A549 (cell line): ENCODE data around the gene KCNA10. TPM values are rescaled to one million over a fixed set of nuclear protein-coding genes. Genes with fewer than 3 reads are reported as not detected.

ENCODE experiments used
- ATAC-seq, 2 experiments: fragments of 200-7000 bp in 1 of 2; fragments of >200 bp in 1 of 2; cut with Nextera tagmentation in 1 of 2; cut with Tn5 transposase in 1 of 2; 3 replicates each; pipeline versions ENCODE4 v1.8.0 to v1.9.1; 2018 to 2020; ENCODE audit warnings: mild to moderate bottlenecking in 1 of 2, moderate library complexity in 1 of 2
- CTCF ChIA-PET: fragments of 300-600 bp; sonication (Branson Sonifier 250); formaldehyde crosslinking; extraction: SDS; loops from one replicate; lab custom pipeline; 2021; ENCODE audit warnings: antibody characterized with exemption, inconsistent platforms; lab: Yijun Ruan, JAX
- POLR2A ChIA-PET: fragments of 350-600 bp; formaldehyde crosslinking; extraction: SDS; loops from one replicate; lab custom pipeline; 2021; ENCODE audit warnings: antibody characterized with exemption, inconsistent platforms; lab: Yijun Ruan, JAX
- DNase-seq, 2 experiments: peaks; one replicate each; pipeline versions ENCODE4 v3.0.0 to v3.0.0-alpha.2; 2011 to 2016; ENCODE audit warnings: low read depth in 1 of 2, low spot score in 1 of 2
- FAIRE-seq: peaks from 2 replicates; lab custom pipeline; 2011; peaks lifted over from hg19 to GRCh38; lab: Jason Lieb, UNC
- H3K27ac ChIP-seq, 2 experiments: fragments of >200 bp; sonication (Bioruptor Twin); formaldehyde crosslinking; 3 replicates each; pipeline ENCODE4 v1.5.1; 2016 to 2017
- H3K4me1 ChIP-seq: fragments of >200 bp; sonication (Bioruptor Twin); formaldehyde crosslinking; 3 replicates; pipeline ENCODE4 v1.6.1; 2016
- H3K4me2 ChIP-seq: fragments of >200 bp; sonication (Bioruptor Twin); formaldehyde crosslinking; 3 replicates; pipeline ENCODE4 v1.6.1; 2016
- H3K4me3 ChIP-seq: fragments of >200 bp; sonication (Bioruptor Twin); formaldehyde crosslinking; 3 replicates; pipeline ENCODE4 v1.5.1; 2016
- H3K9me3 ChIP-seq: fragments of >200 bp; sonication (Bioruptor Twin); formaldehyde crosslinking; 3 replicates; pipeline ENCODE4 v1.6.1; 2016
- EHF ChIP-seq: fragments of 250-450 bp; sonication (Bioruptor Pico); IDR thresholded peaks from 2 replicates; pipeline ENCODE4 v1.5.0; 2020; ENCODE audit warnings: mild to moderate bottlenecking
- EP300 ChIP-seq, 2 experiments: fragments of >200 bp; sonication (Bioruptor Twin); formaldehyde crosslinking; IDR thresholded peaks; 2 replicates in 1 of 2; 3 replicates in 1 of 2; pipeline ENCODE4 v1.6.1; 2016 to 2017
- ESRRA ChIP-seq: fragments of 150-350 bp; IDR thresholded peaks from 2 replicates; pipeline ENCODE4 v1.6.1; 2014; ENCODE audit warnings: mild to moderate bottlenecking, low read length, borderline replicate concordance
- FOXS1 ChIP-seq: fragments of 250-450 bp; sonication (Bioruptor Pico); IDR thresholded peaks from 2 replicates; pipeline ENCODE4 v1.5.0; 2020; ENCODE audit warnings: mild to moderate bottlenecking, moderate library complexity
- HOXA7 ChIP-seq: fragments of 250-450 bp; sonication (Bioruptor Pico); IDR thresholded peaks from 2 replicates; pipeline ENCODE4 v1.5.0; 2020; ENCODE audit warnings: mild to moderate bottlenecking, moderate library complexity
- JUNB ChIP-seq: fragments of >200 bp; sonication (Bioruptor Twin); formaldehyde crosslinking; IDR thresholded peaks from 2 replicates; pipeline ENCODE4 v1.6.1; 2016
- KDM5A ChIP-seq: fragments of 200-600 bp; sonication (generic); IDR thresholded peaks from 2 replicates; pipeline ENCODE4 v1.6.1; 2016; ENCODE audit warnings: antibody characterized with exemption, mild to moderate bottlenecking
- MAFK ChIP-seq: fragments of 450-650 bp; IDR thresholded peaks from 2 replicates; pipeline ENCODE4 v1.6.1; 2014; ENCODE audit not compliant: partially characterized antibody
- MYC ChIP-seq: IDR thresholded peaks from 2 replicates; pipeline ENCODE4 v1.6.1; 2012; ENCODE audit warnings: mild to moderate bottlenecking, inconsistent platforms, low read length, improper control_type of control experiment, borderline replicate concordance
- PHF8 ChIP-seq: fragments of 200-600 bp; sonication (generic); IDR thresholded peaks from 2 replicates; pipeline ENCODE4 v1.6.1; 2016; ENCODE audit warnings: low read depth, mild to moderate bottlenecking, antibody characterized with exemption, moderate library complexity, borderline replicate concordance
- POLR2A ChIP-seq: IDR thresholded peaks from 2 replicates; pipeline ENCODE4 v1.6.1; 2012; ENCODE audit warnings: mild to moderate bottlenecking, low read length
- RNF2 ChIP-seq: fragments of 200-600 bp; sonication (generic); IDR thresholded peaks from 2 replicates; pipeline ENCODE4 v1.6.1; 2016; ENCODE audit warnings: low read depth, mild to moderate bottlenecking, antibody characterized with exemption, moderate library complexity, borderline replicate concordance
- SMC3 ChIP-seq: fragments of >200 bp; sonication (Bioruptor Twin); formaldehyde crosslinking; IDR thresholded peaks from 3 replicates; pipeline ENCODE4 v1.6.1; 2018; ENCODE audit warnings: inconsistent platforms
- SREBF2 ChIP-seq: fragments of 450-650 bp; IDR thresholded peaks from 2 replicates; pipeline ENCODE4 v1.6.1; 2014; ENCODE audit warnings: mild to moderate bottlenecking, moderate library complexity
- TFCP2L1 ChIP-seq: fragments of 250-450 bp; sonication (Bioruptor Pico); IDR thresholded peaks from 2 replicates; pipeline ENCODE4 v1.5.0; 2021; ENCODE audit warnings: mild to moderate bottlenecking
- ZNF302 ChIP-seq: fragments of 250-450 bp; sonication (Bioruptor Pico); IDR thresholded peaks from 2 replicates; pipeline ENCODE4 v1.9.0; 2021; ENCODE audit warnings: inconsistent platforms, mild to moderate bottlenecking, moderate library complexity
- WGBS: methylation state at CpG from one replicate; pipeline ENCODE4 v1.1.6; 2017; ENCODE audit errors: missing lambda C conversion rate; 5-methylcytosine and 5-hydroxymethylcytosine counted together
- polyA plus RNA-seq, 4 experiments: library from polyadenylated mRNA; depleted of rRNA in 3 of 4; stranded (reverse); fragments of >200 nt; fragmentation: RNase III in 1 of 4; extraction: RNeasy Plus Mini Kit Qiagen cat#74134 plus additional on column Dnase treatment in 1 of 4; gene quantifications; 2 replicates in 3 of 4; 3 replicates in 1 of 4; pipeline ENCODE4 v1.2.3, GENCODE V29; 2011 to 2017
- TF ChIP-seq, protein P1 (sequence below): fragments of >200 bp; sonication (Bioruptor Twin); formaldehyde crosslinking; IDR thresholded peaks from 3 replicates; pipeline ENCODE4 v1.6.1; 2016
- TF ChIP-seq, protein P2 (sequence below): fragments of 250-450 bp; sonication (Bioruptor Pico); IDR thresholded peaks from 2 replicates; pipeline ENCODE4 v1.5.0; 2021; ENCODE audit warnings: mild to moderate bottlenecking, moderate library complexity, borderline replicate concordance
- TF ChIP-seq, protein P3 (sequence below): IDR thresholded peaks from 2 replicates; pipeline ENCODE4 v1.6.1; 2012
- TF ChIP-seq, protein P4 (sequence below): fragments of >200 bp; sonication (Bioruptor Twin); formaldehyde crosslinking; IDR thresholded peaks from 3 replicates; pipeline ENCODE4 v1.5.1; 2016
- TF ChIP-seq, protein P5 (sequence below): IDR thresholded peaks from 2 replicates; pipeline ENCODE4 v1.6.1; 2012

The KCNA10 gene
- polyA plus RNA-seq, 2 of the 4 experiments (the other 2 are of a cell fraction), result not detected

DNA sequence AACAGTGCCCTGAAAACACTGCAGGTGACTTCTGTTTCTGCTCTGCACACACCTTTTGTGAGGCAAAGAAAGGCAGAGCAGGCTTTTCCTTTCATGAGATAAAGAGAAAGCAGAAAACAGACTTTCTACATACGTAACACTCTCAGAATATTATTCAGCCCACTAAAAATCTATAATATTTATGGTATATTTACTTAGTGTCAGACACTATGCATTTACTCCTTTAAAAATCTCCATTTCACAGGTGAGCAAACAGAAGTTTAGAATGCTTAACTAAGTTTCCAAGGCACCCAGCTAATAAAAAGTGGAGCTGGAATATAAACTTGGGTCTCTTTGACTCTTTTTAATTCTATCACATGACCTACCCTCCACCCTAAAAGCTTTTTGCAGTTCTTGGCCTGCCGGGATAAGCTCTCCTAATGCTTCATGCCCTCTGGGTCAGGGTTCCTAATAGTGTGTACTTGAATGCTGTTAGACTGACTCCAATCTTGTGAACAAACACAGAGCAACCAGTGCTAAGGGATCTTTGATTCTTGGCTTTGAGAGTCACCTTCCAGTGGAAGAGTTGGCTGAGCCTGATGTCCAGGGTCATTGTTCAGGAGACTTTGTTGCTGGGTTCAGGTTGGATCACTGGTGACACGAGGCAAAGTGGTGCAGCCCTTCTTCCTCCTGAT, 40.9 kb downstream of the KCNA10 start:
- Histone ChIP-seq H3K4me2 (peak overlapping the region; percentile 62), H3K27ac (peak overlapping the region; percentile 66 to 82), H3K9me3 (no peaks in the 10 kb centered on the region), H3K4me3 (no peak overlapping the region), H3K4me1 (peaks cover 32% of the 10 kb centered on the region)
- POLR2A ChIA-PET, result interaction anchor here (1.5 kb wide), 1 partner anchor 18 kb away, joined by 4 read pairs; no protein-coding TSS in a partner anchor
- no peak for FAIRE-seq
- no peak for TF ChIP-seq SMC3
- TF ChIP-seq EHF (CRISPR knock-in tag), result no peak
- no peak for TF ChIP-seq JUNB
- TF ChIP-seq ZNF302, result no peak
- TF ChIP-seq ESRRA, result no peak
- TF ChIP-seq, protein P1, sequence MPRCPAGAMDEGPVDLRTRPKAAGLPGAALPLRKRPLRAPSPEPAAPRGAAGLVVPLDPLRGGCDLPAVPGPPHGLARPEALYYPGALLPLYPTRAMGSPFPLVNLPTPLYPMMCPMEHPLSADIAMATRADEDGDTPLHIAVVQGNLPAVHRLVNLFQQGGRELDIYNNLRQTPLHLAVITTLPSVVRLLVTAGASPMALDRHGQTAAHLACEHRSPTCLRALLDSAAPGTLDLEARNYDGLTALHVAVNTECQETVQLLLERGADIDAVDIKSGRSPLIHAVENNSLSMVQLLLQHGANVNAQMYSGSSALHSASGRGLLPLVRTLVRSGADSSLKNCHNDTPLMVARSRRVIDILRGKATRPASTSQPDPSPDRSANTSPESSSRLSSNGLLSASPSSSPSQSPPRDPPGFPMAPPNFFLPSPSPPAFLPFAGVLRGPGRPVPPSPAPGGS, result no peak
- TF ChIP-seq, protein P2, sequence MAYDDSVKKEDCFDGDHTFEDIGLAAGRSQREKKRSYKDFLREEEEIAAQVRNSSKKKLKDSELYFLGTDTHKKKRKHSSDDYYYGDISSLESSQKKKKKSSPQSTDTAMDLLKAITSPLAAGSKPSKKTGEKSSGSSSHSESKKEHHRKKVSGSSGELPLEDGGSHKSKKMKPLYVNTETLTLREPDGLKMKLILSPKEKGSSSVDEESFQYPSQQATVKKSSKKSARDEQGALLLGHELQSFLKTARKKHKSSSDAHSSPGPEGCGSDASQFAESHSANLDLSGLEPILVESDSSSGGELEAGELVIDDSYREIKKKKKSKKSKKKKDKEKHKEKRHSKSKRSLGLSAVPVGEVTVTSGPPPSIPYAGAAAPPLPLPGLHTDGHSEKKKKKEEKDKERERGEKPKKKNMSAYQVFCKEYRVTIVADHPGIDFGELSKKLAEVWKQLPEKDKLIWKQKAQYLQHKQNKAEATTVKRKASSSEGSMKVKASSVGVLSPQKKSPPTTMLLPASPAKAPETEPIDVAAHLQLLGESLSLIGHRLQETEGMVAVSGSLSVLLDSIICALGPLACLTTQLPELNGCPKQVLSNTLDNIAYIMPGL (CRISPR knock-in tag), result no peak
- TF ChIP-seq RNF2, result no peak
- TF ChIP-seq PHF8, result no peak
- no peak for TF ChIP-seq TFCP2L1 (CRISPR knock-in tag)
- no peak for DNase-seq
- ATAC-seq, result no peak
- 88% methylated on average over 3 of the region's 3 CpGs for WGBS
- CTCF ChIA-PET, result interaction anchor here (0.9 to 6.2 kb wide), 8 partner anchors 13 to 274 kb away, joined by 3 to 34 read pairs (median 6); no protein-coding TSS in a partner anchor

DNA sequence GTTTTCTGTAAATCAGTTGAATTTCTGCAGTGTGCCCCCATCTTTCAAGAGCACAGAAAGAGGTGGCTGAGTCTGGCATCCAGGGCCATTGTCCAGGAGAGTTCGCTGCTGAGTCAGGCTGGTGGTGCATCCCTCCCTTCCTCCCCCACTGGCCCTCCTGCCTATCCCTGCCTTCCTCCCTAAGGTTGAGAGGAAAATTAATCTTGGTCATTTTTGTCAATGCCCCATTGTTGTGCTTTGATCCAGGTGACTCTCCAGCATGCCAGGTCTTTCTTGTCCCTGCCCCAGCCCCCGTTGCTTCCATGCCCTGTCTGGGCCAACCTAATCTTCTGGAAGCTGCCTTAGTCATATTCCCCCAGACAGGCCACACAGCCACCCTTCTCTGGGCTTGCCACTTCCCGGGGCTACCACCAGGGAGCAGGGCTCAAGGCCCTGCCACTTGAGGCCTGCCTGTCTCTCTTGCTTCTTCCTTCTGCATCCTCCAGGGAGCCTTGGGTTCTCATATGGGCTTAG, 41.5 kb downstream of the KCNA10 start:
- peak; percentile 82 for ATAC-seq
- 6% methylated on average over 3 of the region's 3 CpGs for WGBS
- no peak for TF ChIP-seq KDM5A
- TF ChIP-seq PHF8, result no peak
- TF ChIP-seq EP300 (IDR thresholded peaks at IDR 0.05), result no peak
- no peak for TF ChIP-seq FOXS1 (CRISPR knock-in tag)
- TF ChIP-seq POLR2A, result no peak
- TF ChIP-seq, protein P3, sequence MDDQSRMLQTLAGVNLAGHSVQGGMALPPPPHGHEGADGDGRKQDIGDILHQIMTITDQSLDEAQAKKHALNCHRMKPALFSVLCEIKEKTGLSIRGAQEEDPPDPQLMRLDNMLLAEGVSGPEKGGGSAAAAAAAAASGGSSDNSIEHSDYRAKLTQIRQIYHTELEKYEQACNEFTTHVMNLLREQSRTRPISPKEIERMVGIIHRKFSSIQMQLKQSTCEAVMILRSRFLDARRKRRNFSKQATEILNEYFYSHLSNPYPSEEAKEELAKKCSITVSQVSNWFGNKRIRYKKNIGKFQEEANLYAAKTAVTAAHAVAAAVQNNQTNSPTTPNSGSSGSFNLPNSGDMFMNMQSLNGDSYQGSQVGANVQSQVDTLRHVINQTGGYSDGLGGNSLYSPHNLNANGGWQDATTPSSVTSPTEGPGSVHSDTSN, result no peak
- peak; percentile 50 for TF ChIP-seq MAFK
- peak; percentile 50 for TF ChIP-seq JUNB
- TF ChIP-seq, protein P4, sequence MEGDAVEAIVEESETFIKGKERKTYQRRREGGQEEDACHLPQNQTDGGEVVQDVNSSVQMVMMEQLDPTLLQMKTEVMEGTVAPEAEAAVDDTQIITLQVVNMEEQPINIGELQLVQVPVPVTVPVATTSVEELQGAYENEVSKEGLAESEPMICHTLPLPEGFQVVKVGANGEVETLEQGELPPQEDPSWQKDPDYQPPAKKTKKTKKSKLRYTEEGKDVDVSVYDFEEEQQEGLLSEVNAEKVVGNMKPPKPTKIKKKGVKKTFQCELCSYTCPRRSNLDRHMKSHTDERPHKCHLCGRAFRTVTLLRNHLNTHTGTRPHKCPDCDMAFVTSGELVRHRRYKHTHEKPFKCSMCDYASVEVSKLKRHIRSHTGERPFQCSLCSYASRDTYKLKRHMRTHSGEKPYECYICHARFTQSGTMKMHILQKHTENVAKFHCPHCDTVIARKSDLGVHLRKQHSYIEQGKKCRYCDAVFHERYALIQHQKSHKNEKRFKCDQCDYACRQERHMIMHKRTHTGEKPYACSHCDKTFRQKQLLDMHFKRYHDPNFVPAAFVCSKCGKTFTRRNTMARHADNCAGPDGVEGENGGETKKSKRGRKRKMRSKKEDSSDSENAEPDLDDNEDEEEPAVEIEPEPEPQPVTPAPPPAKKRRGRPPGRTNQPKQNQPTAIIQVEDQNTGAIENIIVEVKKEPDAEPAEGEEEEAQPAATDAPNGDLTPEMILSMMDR, result peak; percentile 23; the same call in 1 of the 3 replicates
- no peak for TF ChIP-seq MYC
- no peak for TF ChIP-seq SMC3
- TF ChIP-seq HOXA7 (CRISPR knock-in tag), result no peak
- TF ChIP-seq SREBF2, result no peak
- TF ChIP-seq, protein P5, sequence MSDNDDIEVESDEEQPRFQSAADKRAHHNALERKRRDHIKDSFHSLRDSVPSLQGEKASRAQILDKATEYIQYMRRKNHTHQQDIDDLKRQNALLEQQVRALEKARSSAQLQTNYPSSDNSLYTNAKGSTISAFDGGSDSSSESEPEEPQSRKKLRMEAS, result 0 out of 2 replicates have a peak, but pooled peaks have one; percentile 2
- CTCF ChIA-PET, result interaction anchor here (0.9 to 6.2 kb wide), 8 partner anchors 13 to 360 kb away, joined by 3 to 34 read pairs (median 6); no protein-coding TSS in a partner anchor
- H3K27ac ChIP-seq, result peak overlapping the region; percentile 66 to 82
- H3K4me3 ChIP-seq, result no peak overlapping the region
- POLR2A ChIA-PET, result interaction anchor here (0.6 to 1.5 kb wide), 3 partner anchors 18 to 138 kb away, joined by 3 to 4 read pairs (median 4); partner anchors contain the start of gene RBM15
- peak overlapping the region; percentile 62 for H3K4me2 ChIP-seq
- DNase-seq, result peak; percentile 50 to 57
- FAIRE-seq, result no peak
- H3K4me1 ChIP-seq, result peaks cover 32% of the 10 kb centered on the region
- H3K9me3 ChIP-seq, result no peaks in the 10 kb centered on the region
